OCI-LY1 (cell line): ENCODE results near the gene MET.
"Not testable (repeated sequence)": the region's sequence is repeated elsewhere in the genome, so short reads cannot be mapped to it uniquely, and the experiment has no call there.

Source experiments
- H2AFZ ChIP-seq: fragments of 200-600 bp; sonication (generic), shearing (Covaris generic); 2 replicates; pipeline ENCODE4 v1.6.0; 2014; ENCODE audit warnings: antibody characterized with exemption, mild to moderate bottlenecking, low read length
- H3F3A ChIP-seq: fragments of 200-600 bp; sonication (generic), shearing (Covaris generic); 2 replicates; pipeline ENCODE4 v1.6.0; 2014; ENCODE audit warnings: mild to moderate bottlenecking, antibody characterized with exemption, low read length, moderate library complexity; ENCODE audit not compliant: insufficient read depth
- H3K27ac ChIP-seq: fragments of 200-600 bp; sonication (generic); 2 replicates; pipeline ENCODE4 v1.5.1; 2014; ENCODE audit warnings: low read length, mixed run types, mild to moderate bottlenecking, low read depth; ENCODE audit not compliant: poor library complexity, severe bottlenecking
- H3K27me3 ChIP-seq: fragments of 200-600 bp; sonication (generic); 2 replicates; pipeline ENCODE4 v1.6.0; 2014; ENCODE audit warnings: antibody characterized with exemption, mild to moderate bottlenecking, low read length, moderate library complexity; ENCODE audit not compliant: insufficient read depth
- H3K36me3 ChIP-seq: fragments of 200-600 bp; sonication (generic); 2 replicates; pipeline ENCODE4 v1.6.1; 2014; ENCODE audit warnings: mild to moderate bottlenecking, antibody characterized with exemption, low read length, moderate library complexity, mixed read lengths; ENCODE audit not compliant: insufficient read depth
- H3K4me1 ChIP-seq: fragments of 200-600 bp; sonication (generic); 2 replicates; pipeline ENCODE4 v1.5.1; 2014; ENCODE audit warnings: mild to moderate bottlenecking, low read length, moderate library complexity; ENCODE audit not compliant: insufficient read depth, severe bottlenecking
- H3K4me2 ChIP-seq: fragments of 200-600 bp; sonication (generic), shearing (Covaris generic); 2 replicates; pipeline ENCODE4 v1.6.1; 2014; ENCODE audit warnings: low read length
- H3K4me3 ChIP-seq: fragments of 200-600 bp; sonication (generic); 2 replicates; pipeline ENCODE4 v1.5.1; 2014; ENCODE audit warnings: low read length, low read depth, mild to moderate bottlenecking, mixed read lengths; ENCODE audit not compliant: poor library complexity, severe bottlenecking
- H3K79me2 ChIP-seq: fragments of 200-600 bp; shearing (Covaris generic); 2 replicates; pipeline ENCODE4 v1.6.1; 2016; ENCODE audit warnings: mixed run types, low read length, mixed read lengths; ENCODE audit not compliant: insufficient read depth
- H3K9ac ChIP-seq: fragments of 200-600 bp; sonication (generic), shearing (Covaris generic); 2 replicates; pipeline ENCODE4 v1.6.1; 2014; ENCODE audit warnings: mild to moderate bottlenecking, low read length, mixed read lengths
- H3K9me2 ChIP-seq: fragments of 200-600 bp; sonication (generic), shearing (Covaris generic); 2 replicates; pipeline ENCODE4 v1.6.1; 2014; ENCODE audit warnings: low read depth, mild to moderate bottlenecking, low read length, mixed read lengths
- H3K9me3 ChIP-seq: fragments of 200-600 bp; shearing (Covaris generic); 2 replicates; pipeline ENCODE4 v1.6.1; 2014; ENCODE audit warnings: low read length, mixed read lengths
- H4K20me1 ChIP-seq: fragments of 200-600 bp; sonication (generic), shearing (Covaris generic); 2 replicates; pipeline ENCODE4 v1.6.0; 2016; ENCODE audit warnings: mild to moderate bottlenecking, low read length; ENCODE audit not compliant: insufficient read depth
- CTCF ChIP-seq: fragments of 200-600 bp; sonication (generic), shearing (Covaris generic); IDR thresholded peaks from 2 replicates; pipeline ENCODE4 v1.5.1; 2017; ENCODE audit warnings: mild to moderate bottlenecking, antibody characterized with exemption, low read length, moderate library complexity, mixed read lengths
- EZH2 ChIP-seq: fragments of 200-600 bp; sonication (generic), shearing (Covaris generic); IDR thresholded peaks from 2 replicates; pipeline ENCODE4 v1.8.0; 2017; ENCODE audit warnings: borderline replicate concordance, mixed run types, mild to moderate bottlenecking, antibody characterized with exemption, low read length, moderate library complexity, mixed read lengths

Gene MET

DNA sequence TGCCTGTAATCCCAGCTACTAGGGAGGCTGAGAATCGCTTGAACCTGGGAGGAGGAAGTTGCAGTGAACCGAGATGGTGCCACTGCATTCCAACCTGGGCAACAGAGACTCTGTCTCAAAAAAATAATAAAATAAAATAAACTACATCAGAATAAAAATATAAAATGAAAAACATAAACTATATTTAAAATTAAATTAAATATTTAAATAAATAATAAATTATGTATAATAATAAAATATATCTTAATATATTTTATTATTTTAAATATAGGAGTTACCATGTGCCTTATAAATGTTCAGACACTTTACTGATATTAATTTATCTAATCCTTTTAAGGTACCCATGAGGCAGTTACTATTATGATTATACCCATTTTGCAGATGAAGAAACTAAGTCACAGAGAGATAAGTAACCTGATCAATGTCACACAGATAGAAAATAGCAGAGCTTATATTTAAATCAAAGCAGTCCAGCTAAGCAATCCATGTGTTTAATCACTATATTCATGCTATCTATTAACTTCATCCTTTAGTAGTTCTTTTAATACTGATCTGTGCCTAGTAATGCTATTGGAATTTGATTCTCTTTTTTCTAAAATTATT is 30.3 kb upstream of the MET start:
- no peak overlapping the region for H3K4me3 ChIP-seq
- no peaks in the 10 kb centered on the region for H3K79me2 ChIP-seq
- no peaks in the 10 kb centered on the region for H3K9me2 ChIP-seq
- H3K27me3 ChIP-seq: no peaks in the 10 kb centered on the region
- H3F3A ChIP-seq: no peaks in the 10 kb centered on the region
- H3K4me1 ChIP-seq: no peaks in the 10 kb centered on the region
- no peak overlapping the region for H3K4me2 ChIP-seq
- TF ChIP-seq CTCF (no peak), EZH2 (no peak)
- no peak overlapping the region for H2AFZ ChIP-seq
- no peaks in the 10 kb centered on the region for H3K9me3 ChIP-seq
- no peaks in the 10 kb centered on the region for H4K20me1 ChIP-seq
- H3K36me3 ChIP-seq: no peaks in the 10 kb centered on the region
- H3K9ac ChIP-seq: no peak overlapping the region
- no peak overlapping the region for H3K27ac ChIP-seq

- H3K9me2 ChIP-seq, H3K9ac ChIP-seq: not testable (repeated sequence)
Measured at GRCh38 chr7:116643148-116643547, 28.8 kb upstream of the MET start.

GRCh38 chr7:116644628-116645027 is 27.4 kb upstream of the MET start:
- H3K79me2 ChIP-seq: no peaks in the 10 kb centered on the region
- no peaks in the 10 kb centered on the region for H3K9me3 ChIP-seq
- no peaks in the 10 kb centered on the region for H3K4me1 ChIP-seq
- TF ChIP-seq CTCF (no peak), EZH2 (no peak)
- no peaks in the 10 kb centered on the region for H3K9me2 ChIP-seq
- H3K36me3 ChIP-seq: no peaks in the 10 kb centered on the region
- H3K4me2 ChIP-seq: no peak overlapping the region
- H3K9ac ChIP-seq: no peak overlapping the region
- no peak overlapping the region for H2AFZ ChIP-seq
- H4K20me1 ChIP-seq: no peaks in the 10 kb centered on the region
- no peaks in the 10 kb centered on the region for H3K27me3 ChIP-seq
- no peak overlapping the region for H3K4me3 ChIP-seq
- H3F3A ChIP-seq: no peaks in the 10 kb centered on the region
- no peak overlapping the region for H3K27ac ChIP-seq

More at GRCh38 chr7:116643148-116643547, 28.8 kb upstream of the MET start:
- not testable (repeated sequence) for H2AFZ ChIP-seq, H3K36me3 ChIP-seq, H3K79me2 ChIP-seq, H3K27me3 ChIP-seq, H3K9me3 ChIP-seq, H3F3A ChIP-seq, H4K20me1 ChIP-seq, H3K4me1 ChIP-seq, H3K4me3 ChIP-seq, H3K4me2 ChIP-seq, H3K27ac ChIP-seq

GRCh38 chr7:116647290-116647689 is 24.7 kb upstream of the MET start:
- H3K9me3 ChIP-seq: no peaks in the 10 kb centered on the region
- H3K36me3 ChIP-seq: no peaks in the 10 kb centered on the region
- H3K4me3 ChIP-seq: no peak overlapping the region
- no peak overlapping the region for H3K27ac ChIP-seq
- no peaks in the 10 kb centered on the region for H4K20me1 ChIP-seq
- no peaks in the 10 kb centered on the region for H3K4me1 ChIP-seq
- H3K9me2 ChIP-seq: no peaks in the 10 kb centered on the region
- H3K79me2 ChIP-seq: no peaks in the 10 kb centered on the region
- H2AFZ ChIP-seq: no peak overlapping the region
- H3K27me3 ChIP-seq: no peaks in the 10 kb centered on the region
- TF ChIP-seq EZH2: no peak
- no peak for TF ChIP-seq CTCF
- H3F3A ChIP-seq: no peaks in the 10 kb centered on the region
- H3K4me2 ChIP-seq: no peak overlapping the region
- H3K9ac ChIP-seq: no peak overlapping the region
